CD4-positive, alpha-beta T cell treated with Interleukin-6 for 4 hours (primary cell): ENCODE data around the gene INSYN2B.
"Not testable (repeated sequence)": the region's sequence is repeated elsewhere in the genome, so short reads cannot be mapped to it uniquely, and the experiment has no call there.

Experiments
- DNase-seq: peaks from one replicate; pipeline ENCODE4 v3.0.0-alpha.2; 2020; ENCODE audit warnings: mixed read lengths

Gene INSYN2B

GRCh38 chr5:169842699-169843098 lies 137.6 kb downstream of the INSYN2B start:
- DNase-seq, result no peak

DNA sequence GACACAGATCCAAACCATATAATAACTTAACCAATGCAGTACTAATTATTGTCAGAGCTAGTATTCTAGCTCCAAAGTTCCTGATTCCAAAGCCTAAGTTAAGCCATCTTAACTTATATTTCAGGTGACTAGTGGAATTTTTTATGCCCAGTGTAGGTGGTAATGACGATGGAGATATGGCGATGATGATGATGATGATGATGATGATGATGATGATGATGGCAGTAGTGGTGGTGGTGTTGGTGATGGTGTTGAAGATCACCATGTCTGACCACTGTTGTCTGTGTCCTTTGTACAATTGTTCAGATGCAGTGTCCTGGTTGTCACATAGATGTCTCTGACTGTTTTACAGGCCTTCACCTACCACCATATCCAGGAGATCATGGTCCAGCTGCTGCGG lies 139.9 kb downstream of the INSYN2B start:
- no peak for DNase-seq

GRCh38 chr5:169838688-169839087 lies 141.6 kb downstream of the INSYN2B start:
- no peak for DNase-seq

GRCh38 chr5:169837686-169838085 lies 142.6 kb downstream of the INSYN2B start:
- no peak for DNase-seq

DNA sequence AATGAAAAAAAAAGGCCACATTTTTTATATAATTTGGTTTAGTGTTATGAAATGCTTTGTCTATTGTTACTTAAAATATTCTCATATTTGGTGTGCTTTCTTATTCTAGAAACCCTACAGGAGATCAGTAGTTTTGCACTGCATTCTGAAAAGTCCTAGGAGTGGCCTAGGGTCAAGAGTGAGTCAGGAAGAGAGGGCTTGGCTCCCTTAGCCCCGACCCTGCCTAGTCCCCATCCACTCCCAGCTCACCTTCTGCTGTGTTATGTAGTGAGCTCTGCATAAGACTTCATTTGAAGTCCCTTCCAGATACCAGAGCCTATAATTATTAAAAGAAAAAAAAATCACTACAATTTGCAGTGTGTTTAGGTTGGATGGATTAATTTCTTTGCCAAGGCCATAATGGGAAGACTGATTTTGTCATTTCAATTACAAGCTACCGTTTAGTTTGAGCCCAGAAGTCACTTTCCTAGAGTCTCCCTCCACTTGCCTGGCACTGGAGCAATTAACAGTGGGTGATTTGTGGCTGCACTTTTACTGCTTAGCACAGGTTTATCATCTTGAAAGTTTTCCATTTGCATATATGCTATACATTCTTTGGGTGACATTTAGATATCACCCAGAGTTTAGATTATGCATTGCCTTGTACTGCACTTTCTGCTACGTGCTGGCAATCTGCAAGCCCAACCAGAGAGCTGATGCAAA lies 143.3 kb downstream of the INSYN2B start:
- no peak for DNase-seq

DNA sequence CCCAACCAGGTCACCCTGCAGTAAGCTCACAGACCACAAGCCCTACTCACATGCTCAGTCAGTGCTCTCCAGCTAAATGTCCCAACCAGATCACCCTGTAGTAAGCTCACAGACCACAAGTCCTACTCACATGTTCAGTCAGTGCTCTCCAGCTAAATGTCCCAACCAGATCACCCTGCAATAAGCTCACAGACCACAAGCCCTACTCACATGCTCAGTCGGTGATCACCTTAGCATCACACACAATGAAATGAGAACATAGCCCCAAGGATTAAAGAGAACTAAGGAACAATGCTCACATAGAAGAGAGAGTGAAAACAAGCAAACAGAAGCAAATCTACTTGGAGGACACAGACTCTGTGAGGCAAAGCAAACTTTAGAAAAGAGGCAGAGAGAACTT lies 145.8 kb downstream of the INSYN2B start:
- DNase-seq, result not testable (repeated sequence)

GRCh38 chr5:169833681-169834292 lies 146.5 kb downstream of the INSYN2B start:
- not testable (repeated sequence) for DNase-seq

GRCh38 chr5:169832845-169833244 lies 147.4 kb downstream of the INSYN2B start:
- DNase-seq, result no peak

DNA sequence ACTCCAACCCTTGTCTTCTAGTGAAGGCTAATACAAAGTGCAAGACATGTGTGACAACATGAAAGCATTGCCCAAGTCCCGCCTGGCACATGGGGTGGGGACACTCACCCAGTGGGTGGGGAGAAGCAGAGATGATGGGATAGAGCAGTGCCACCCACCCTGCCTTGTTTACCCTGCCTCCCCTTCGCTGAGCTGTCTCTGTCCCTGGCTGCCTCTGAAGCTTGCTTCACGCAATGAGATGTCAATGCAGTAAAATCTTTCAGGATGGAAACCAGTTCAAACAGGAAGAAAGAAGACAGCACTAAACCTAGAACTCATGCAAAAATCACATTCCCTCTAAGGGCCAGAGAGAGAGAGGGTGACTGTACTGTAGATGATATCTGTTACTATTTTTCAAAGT lies 148.0 kb downstream of the INSYN2B start:
- DNase-seq, result no peak

GRCh38 chr5:169831331-169831730 lies 149.0 kb downstream of the INSYN2B start:
- no peak for DNase-seq

DNA sequence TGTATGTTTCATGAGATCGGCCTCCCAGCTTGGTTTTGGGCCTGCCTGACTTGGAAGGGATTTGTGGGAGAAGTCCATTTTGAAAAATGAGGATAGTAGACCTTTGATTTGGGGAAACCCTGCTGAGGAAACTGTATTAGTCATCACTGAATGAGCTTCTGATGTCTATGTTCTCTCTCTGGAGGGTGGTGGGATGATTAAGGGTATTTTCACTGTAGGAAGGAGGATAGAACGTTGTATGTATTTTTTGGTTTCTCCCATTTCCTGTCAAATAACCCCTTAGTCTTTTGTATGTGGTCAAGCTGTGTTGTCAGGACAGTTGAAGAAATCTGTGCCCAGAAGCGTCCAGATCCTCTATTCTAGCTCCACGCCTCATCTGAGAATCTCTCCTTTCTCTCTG lies 151.9 kb downstream of the INSYN2B start:
- DNase-seq, result no peak

DNA sequence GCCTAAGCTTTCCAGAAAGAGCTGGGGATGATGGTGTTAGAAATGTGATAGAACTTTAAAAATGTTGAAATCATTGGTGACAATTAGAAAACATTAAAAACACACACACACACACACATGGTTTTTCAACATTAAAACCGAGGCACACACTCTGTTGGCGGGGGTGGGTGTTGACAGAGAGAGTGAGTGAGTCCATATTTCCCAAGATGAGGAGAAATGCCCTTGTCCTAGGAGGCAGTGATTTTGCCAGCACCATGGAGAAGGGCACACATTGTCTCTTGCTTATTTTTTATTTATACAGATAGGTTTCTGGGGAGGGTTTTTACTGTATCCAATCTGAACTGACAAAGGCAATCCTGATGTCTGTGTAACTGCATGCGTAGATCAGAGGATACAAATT lies 152.5 kb downstream of the INSYN2B start:
- DNase-seq, result no peak

- DNase-seq, result no peak
These were observed 153.7 kb downstream of the INSYN2B start for GRCh38 chr5:169826618-169827017.

DNA sequence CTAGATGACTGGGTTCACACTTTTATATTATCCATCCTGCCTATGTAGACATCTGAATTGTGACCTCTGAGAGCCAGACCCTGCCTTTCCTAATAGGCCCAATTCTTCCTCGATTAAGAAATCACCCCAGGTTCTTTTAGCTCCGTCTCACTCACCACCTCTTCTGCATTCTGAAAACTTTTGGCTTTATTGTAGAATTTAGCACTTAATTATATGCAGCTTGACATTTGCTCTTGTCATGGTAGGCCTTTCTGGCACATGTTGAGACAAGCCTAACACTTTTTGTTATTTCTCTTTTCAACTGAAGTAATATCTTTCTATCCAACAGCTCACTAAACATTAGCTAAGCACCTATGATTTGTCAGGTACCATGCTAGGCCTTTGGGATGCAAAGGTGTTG lies 163.3 kb downstream of the INSYN2B start:
- DNase-seq, result no peak

- no peak for DNase-seq
These were observed 165.8 kb downstream of the INSYN2B start for GRCh38 chr5:169814522-169814921.
